Activated gamma-delta T cell treated with anti-CD3 and anti-CD28 coated beads, Interleukin-2, amount 50 U/mL, for 16 hours (primary cell): Measurements from ENCODE around the gene SPSB2.

Experiments
- DNase-seq: peaks from one replicate; pipeline ENCODE4 v3.0.0-alpha.2; 2020; ENCODE audit warnings: low read depth

SPSB2 gene

DNA sequence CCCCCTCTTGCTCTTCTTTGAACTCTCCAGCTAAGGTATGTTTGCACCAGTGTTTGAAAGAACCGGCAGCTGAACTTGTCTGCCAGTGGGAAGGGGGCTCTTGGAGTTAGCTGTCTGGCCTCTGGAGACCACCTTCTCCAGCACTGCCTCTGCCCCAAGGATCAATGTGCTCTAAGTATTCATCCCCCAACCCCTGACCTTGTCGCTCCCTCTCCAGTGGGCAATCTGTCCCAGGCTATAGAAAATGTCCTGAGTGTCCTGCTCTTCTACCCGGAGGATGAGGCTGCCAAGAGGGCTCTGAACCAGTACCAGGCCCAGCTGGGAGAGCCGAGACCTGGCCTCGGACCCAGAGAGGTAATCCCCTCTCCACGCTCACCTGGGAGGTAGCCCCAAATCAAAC, 42.1 kb downstream of the SPSB2 start:
- no peak for DNase-seq

- DNase-seq = no peak
Observed at GRCh38 chr12:6830286-6830890, 42.7 kb downstream of the SPSB2 start.

- DNase-seq = no peak
Observed at GRCh38 chr12:6829536-6830220, 43.4 kb downstream of the SPSB2 start.

DNA sequence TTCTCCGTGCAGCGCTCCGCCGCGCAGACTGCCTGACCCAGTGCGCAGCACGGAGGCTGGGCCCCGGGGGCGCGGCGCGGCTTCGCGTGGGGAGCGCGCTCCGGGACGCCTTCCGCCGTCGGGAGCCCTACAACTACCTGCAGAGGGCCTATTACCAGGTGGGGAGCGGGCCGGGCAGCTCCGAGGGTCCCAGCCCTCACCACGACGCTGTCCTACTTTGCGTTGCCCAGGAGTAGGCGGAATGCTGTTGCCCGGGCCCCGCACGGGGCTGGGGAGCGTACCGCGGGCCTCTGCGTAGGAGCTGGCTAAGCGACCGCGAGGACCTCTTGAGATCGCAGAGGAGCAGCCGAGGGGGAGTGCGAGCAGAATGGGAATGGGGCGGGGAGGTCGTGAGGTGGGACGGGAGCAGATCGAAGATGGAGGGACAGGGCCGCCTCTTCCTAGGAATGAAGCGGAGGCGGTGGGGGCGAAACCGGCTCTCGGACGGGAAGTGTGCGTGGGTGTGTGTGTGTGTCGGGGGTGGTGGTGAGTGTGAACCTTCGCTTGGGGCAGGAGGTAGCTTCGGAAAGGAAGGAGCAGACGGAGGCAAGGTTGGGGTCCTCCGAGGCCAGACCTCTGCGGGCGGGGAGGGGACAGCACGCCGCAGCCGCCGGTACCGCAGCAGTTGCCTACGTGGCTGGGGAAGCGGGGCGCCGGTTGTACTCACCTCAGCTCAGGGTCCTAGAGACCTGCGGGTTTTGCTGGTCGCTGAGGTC, 44.1 kb downstream of the SPSB2 start:
- DNase-seq = no peak

- DNase-seq = no peak
Observed at GRCh38 chr12:6827982-6828780, 44.9 kb downstream of the SPSB2 start, which contains the start of gene P3H3. Gene P3H3 (plus strand): TSS chr12:6828407. CDS start chr12:6828441, 34 bp downstream.

DNA sequence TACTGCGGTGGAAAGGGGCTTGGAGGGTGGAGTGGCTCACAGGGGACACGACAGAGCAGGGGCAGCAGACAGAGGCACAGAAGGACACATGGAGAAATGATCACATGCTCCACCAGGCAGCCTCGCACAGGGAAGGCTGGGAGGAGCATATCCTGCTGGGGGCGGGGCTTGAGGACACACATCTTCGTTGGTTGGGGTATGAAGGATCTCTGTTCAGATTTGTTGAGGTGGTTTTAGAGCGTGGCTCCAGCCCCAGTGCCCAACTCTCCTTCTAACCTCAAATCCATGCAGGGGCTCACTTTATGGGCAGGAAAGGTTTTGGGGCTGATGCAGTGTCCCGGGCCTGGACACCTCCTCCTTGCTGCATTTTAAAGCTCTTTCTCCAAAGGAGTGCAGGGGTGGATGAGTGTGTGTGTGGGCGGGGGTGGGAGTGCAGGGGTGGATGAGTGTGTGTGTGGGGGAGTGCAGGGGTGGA, 45.6 kb downstream of the SPSB2 start:
- DNase-seq = no peak

- no peak for DNase-seq
Observed at GRCh38 chr12:6826734-6827436, 46.2 kb downstream of the SPSB2 start.

- no peak for DNase-seq
Observed at GRCh38 chr12:6826125-6826733, 46.9 kb downstream of the SPSB2 start.

DNA sequence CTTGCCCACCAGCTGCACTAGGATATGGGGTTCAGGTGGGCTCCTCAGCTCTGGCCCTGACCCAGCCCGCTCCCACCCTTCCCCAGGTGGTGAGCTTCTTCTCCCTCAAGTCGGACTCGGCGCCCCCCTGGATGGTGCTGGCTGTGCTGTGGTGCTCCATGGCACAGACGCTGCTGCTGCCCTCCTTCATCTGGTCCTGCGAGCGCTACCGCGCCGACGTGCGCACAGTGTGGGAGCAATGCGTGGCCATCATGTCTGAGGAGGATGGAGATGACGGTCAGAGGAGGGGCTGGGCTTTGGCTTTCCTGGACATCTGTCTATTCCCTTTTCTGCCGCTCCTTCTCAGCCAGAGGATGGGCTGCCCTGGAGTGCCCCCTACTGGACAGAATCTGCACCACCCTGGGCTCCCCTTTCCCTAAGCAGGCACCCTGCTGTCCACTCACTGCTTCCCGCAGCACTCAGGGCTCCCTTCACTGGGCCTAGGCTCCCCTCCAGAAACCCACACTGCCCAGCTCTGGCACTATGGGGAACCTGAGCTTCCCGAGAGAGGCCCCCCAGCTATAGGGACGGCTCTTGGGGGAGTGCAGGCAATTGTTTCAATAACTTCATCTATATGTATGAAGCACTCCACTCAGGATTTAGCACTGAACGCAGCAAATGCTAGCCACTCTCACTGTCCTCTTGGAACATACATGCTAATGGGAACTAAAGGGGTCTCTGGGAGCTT, 47.5 kb downstream of the SPSB2 start:
- DNase-seq = peak; percentile 62

DNA sequence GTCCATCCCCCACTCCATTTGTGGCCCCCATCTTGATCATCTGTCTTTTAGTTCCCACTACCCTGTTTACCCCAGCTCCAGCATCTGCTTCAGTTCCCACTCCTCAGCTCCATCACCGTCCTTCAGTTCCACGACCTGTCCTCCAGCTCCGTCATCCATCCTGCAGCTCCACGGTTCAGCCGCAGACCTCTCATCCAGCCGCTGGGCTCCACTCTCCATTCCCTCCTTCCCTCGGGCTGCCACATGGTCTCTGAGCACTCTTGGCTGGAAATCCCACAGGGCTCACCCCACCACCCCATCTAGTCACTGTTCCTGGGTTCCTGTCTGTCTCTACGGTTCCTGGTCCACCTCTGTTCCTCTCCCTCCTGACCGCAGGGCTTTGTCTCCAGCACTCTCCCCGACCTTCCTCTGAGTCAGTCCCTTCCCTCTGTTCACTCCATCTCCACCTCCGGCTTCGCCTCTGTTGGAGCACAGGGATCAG, 48.2 kb downstream of the SPSB2 start:
- no peak for DNase-seq

DNA sequence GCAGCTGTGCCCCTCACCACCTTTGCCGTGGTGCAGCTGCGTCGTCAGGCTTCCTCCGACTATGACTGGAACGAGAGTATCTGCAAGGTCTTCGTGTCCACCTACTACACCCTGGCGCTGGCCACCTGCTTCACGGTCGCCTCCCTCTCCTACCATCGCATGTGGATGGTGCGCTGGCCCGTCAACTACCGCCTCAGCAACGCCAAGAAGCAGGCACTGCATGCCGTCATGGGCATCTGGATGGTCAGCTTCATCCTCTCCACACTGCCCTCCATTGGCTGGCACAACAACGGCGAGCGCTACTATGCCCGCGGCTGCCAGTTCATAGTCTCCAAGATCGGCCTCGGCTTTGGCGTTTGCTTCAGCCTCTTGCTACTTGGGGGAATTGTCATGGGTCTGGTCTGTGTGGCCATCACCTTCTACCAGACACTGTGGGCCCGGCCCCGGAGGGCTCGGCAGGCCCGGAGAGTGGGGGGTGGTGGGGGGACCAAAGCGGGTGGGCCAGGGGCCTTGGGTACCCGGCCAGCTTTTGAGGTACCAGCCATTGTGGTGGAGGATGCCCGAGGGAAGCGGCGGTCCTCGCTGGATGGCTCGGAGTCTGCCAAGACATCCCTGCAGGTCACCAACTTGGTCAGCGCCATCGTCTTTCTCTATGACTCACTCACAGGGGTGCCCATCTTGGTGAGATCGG, 48.9 kb downstream of the SPSB2 start:
- no peak for DNase-seq

DNA sequence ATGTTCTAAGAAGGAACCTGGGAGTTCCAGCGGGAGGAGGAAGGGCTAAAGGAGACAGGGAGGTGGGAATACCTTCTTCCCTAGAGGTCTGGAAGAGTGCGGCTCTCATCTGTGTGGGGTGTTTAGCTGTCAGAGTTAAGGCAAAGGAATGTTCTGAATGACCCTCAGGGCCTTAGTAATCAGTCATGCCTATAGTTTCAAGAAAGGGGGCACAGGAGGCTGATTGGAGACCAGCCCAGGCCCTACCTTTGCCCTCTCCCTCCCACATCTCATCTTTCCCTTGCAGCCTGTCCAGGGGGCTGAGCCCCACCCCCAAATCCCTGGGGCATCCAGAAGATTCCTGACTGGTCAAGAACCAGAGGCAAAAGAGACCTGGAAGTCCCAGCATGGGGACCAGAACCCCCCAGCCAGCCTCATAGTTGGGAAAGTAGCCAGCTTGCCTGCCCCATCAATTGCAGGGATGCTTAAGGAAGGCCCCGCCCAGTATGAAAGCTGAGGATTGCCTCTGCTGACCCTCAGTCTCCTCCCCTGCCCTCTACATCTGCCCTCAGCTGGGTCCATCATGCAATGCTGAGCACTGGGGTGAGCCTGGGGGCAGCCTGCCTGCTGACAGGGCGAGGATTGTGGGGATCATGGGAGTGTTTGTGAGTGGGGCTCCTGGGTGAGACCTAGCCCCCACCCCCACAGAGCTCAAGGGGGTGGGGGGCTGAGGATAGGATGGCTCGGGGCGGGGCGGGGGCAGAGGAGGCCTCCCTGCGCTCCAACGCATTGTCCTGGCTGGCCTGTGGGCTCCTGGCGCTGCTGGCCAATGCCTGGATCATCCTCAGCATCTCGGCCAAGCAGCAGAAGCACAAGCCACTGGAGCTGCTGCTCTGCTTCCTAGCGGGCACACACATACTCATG, 49.7 kb downstream of the SPSB2 start:
- no peak for DNase-seq

DNA sequence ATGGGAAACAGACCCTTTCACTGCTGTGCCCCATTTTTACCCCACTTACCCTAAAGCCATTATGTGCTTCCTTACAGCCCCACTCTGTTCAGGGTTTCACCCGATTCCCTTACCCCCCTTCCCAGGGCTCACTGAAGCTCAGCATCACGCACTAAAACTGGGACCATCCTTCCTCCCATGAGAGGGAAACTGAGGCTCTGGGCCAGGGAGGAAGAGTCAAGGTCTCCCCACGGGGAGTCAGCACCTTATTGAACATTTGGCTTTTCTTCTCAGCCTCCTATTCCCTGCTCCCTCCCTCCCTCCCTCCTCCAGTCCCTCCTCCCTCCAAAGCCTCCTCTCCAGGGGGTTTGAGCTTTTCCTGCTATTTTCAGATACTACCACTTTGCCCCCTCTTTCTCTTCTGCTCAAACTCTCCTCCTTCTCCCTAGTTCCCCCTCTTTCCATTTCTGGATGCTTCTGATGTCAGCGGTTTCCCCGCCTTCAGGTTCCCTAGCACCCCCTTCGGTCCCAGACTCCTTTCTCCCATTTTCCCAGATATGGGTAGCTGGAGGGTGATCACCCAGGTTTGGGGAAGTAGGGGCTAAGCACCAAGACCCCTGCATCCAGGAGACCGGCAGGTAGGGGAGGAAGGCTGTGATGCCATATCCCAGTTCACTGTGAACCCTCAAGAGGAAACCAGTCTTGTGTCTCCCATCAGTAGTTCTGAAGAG, 50.5 kb downstream of the SPSB2 start:
- no peak for DNase-seq

- DNase-seq = no peak
Observed at GRCh38 chr12:6821591-6822425, 51.3 kb downstream of the SPSB2 start, which contains the start of gene GPR162. Gene GPR162 (plus strand): TSS chr12:6821821. CDS start chr12:6823899, 2,078 bp downstream.
